Vagina (tissue), 2 donors: ENCODE measurements around the gene FAM53B. TPM values are rescaled to one million over a fixed set of nuclear protein-coding genes. Genes with fewer than 3 reads are reported as not detected.

Source experiments
- DNase-seq, 2 donors: peaks; one replicate each; pipeline ENCODE4 v3.0.0-alpha.2; 2017; ENCODE audit errors: extremely low spot score in 2 of 2
- H3K27ac ChIP-seq: fragments of 200-600 bp; sonication (generic); one replicate; pipeline ENCODE4 v1.5.1; 2019
- H3K27me3 ChIP-seq: fragments of 200-600 bp; sonication (generic); one replicate; pipeline ENCODE4 v1.5.1; 2019
- H3K36me3 ChIP-seq, 2 donors: fragments of 200-600 bp; sonication (generic); one replicate each; pipeline ENCODE4 v1.5.1; 2017 to 2019
- H3K4me1 ChIP-seq: fragments of 200-600 bp; sonication (generic); one replicate; pipeline ENCODE4 v1.5.1; 2019
- H3K4me3 ChIP-seq, 2 donors: fragments of 200-600 bp; sonication (generic); 1 replicate in 1 of 2; 2 replicates in 1 of 2; pipeline ENCODE4 v1.5.1; 2016 to 2019
- H3K9me3 ChIP-seq: fragments of 200-600 bp; sonication (generic); one replicate; pipeline ENCODE4 v1.5.1; 2019
- POLR2A ChIP-seq, 2 donors: fragments of 450-650 bp; IDR thresholded peaks; one replicate each; pipeline ENCODE4 v1.6.1; 2017; ENCODE audit warnings: antibody characterized with exemption in 2 of 2, mild to moderate bottlenecking in 2 of 2, moderate library complexity in 2 of 2
- POLR2AphosphoS5 ChIP-seq, 2 donors: sonication (generic); formaldehyde crosslinking; IDR thresholded peaks; one replicate each; pipeline ENCODE4 v1.9.0; 2017; ENCODE audit warnings: antibody characterized with exemption in 2 of 2, mild to moderate bottlenecking in 2 of 2, low read depth in 1 of 2; ENCODE audit not compliant: insufficient read depth in 1 of 2
- intact Hi-C: fragments of 100-400 bp; cut with DNase I; formaldehyde crosslinking; loops from one replicate; pipeline ENCODE4 v1.15.1; 2023
- total RNA-seq: library from RNA; depleted of rRNA; stranded (reverse); fragments of >200 nt; gene quantifications from one replicate; pipeline ENCODE4 v1.2.3, GENCODE V29; 2016
- TF ChIP-seq, protein P1 (sequence below), 3 experiments: fragments of 450-650 bp in 2 of 3; fragments of 200-600 bp in 1 of 3; sonication (generic) in 1 of 3; IDR thresholded peaks; one replicate each; pipeline ENCODE4 v1.5.1; 2017 to 2019; ENCODE audit warnings: antibody characterized with exemption in 3 of 3, mild to moderate bottlenecking in 2 of 3, moderate library complexity in 2 of 3

Gene FAM53B
- total RNA-seq, 1 donor from 2014 or later: 35.1 TPM

DNA sequence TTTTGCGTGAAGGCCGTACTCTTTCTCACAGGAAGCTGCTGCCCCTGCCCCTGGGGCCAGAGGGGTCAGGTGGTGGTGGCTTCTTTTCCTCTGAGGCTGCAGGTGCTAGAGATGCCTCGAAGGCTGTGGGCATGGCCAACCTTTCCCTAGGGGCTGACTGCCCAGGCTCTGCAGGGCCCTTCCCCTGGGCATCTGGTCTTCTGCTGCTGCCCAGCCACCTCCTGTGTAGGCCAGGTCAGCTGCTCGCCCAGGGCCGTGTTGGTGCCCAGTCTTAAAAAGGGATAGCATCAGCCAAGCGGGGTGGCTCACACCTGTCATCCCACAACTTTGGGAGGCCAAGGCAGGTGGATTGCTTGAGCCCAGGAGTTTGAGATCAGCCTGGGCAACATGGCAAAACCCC lies 114.3 kb downstream of the FAM53B start:
- no peaks in the 10 kb centered on the region for H3K27me3 ChIP-seq
- intact Hi-C loops: no loop called here
- H3K27ac ChIP-seq: peak overlapping the region; percentile 60
- TF ChIP-seq, protein P1, sequence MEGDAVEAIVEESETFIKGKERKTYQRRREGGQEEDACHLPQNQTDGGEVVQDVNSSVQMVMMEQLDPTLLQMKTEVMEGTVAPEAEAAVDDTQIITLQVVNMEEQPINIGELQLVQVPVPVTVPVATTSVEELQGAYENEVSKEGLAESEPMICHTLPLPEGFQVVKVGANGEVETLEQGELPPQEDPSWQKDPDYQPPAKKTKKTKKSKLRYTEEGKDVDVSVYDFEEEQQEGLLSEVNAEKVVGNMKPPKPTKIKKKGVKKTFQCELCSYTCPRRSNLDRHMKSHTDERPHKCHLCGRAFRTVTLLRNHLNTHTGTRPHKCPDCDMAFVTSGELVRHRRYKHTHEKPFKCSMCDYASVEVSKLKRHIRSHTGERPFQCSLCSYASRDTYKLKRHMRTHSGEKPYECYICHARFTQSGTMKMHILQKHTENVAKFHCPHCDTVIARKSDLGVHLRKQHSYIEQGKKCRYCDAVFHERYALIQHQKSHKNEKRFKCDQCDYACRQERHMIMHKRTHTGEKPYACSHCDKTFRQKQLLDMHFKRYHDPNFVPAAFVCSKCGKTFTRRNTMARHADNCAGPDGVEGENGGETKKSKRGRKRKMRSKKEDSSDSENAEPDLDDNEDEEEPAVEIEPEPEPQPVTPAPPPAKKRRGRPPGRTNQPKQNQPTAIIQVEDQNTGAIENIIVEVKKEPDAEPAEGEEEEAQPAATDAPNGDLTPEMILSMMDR (IDR thresholded peaks at IDR 0.05): no peak
- TF ChIP-seq POLR2AphosphoS5 (IDR thresholded peaks at IDR 0.05; ENCODE audit: insufficient read depth in 1 of 2, low read depth in 1 of 2): no peak
- H3K36me3 ChIP-seq: no peaks in the 10 kb centered on the region
- H3K4me1 ChIP-seq: peaks cover 82% of the 10 kb centered on the region
- H3K4me3 ChIP-seq: no peak overlapping the region
- DNase-seq: no peak
- no peaks in the 10 kb centered on the region for H3K9me3 ChIP-seq

DNA sequence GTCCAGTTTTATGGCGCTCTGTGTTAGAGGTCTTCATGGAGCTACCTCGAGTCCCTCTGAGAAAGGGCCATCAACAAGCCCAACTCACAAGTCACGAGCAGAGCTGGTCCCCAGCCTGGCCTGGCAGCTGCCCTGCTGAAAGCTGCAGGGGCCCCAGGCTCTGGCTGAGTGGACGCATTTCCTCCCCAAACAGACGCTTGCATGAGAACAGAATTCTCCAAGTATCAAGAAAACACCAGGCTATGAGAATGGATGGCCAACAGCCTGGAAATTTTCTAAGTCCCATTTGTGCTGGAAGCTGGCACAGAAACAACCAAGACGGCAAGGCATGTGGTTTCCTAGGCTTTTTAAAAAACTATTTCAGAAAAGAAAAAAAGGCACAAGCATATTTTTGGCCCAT lies 114.8 kb downstream of the FAM53B start:
- intact Hi-C loops: no loop called here

DNA sequence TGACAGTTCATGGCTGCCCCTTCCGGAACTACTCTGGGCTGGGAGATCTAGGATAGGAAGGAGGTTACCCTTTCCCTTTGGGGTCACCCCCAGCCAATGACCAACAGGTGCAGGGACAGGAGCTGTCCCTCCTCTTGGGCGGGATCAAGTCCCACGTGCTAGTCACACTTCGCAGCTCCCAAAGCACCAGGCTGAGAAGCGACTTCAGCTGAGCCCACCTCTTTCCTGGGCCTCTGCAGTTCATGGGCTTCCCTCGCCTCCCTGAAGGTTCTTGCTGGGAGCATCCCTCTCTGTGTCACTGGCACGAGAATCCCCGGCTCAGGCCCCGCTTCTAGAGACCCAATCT lies 115.5 kb downstream of the FAM53B start:
- TF ChIP-seq POLR2AphosphoS5 (IDR thresholded peaks at IDR 0.05; ENCODE audit: insufficient read depth in 1 of 2, low read depth in 1 of 2): no peak
- TF ChIP-seq, protein P1 (IDR thresholded peaks at IDR 0.05): no peak
- TF ChIP-seq POLR2A (IDR thresholded peaks at IDR 0.05): no peak
- Histone ChIP-seq H3K4me3 (no peak overlapping the region), H3K27me3 (no peaks in the 10 kb centered on the region), H3K27ac (peak overlapping the region; percentile 20), H3K9me3 (no peaks in the 10 kb centered on the region), H3K4me1 (peaks cover 89% of the 10 kb centered on the region), H3K36me3 (no peaks in the 10 kb centered on the region)
- no peak for DNase-seq
- intact Hi-C loops: no loop called here

More for the DNA sequence above, 114.8 kb downstream of the FAM53B start:
- DNase-seq: no peak
- H3K27ac ChIP-seq: peak overlapping the region; percentile 60
- TF ChIP-seq POLR2AphosphoS5 (IDR thresholded peaks at IDR 0.05; ENCODE audit: insufficient read depth in 1 of 2, low read depth in 1 of 2) (no peak), POLR2A (IDR thresholded peaks at IDR 0.05) (no peak)
- TF ChIP-seq, protein P1 (IDR thresholded peaks at IDR 0.05): no peak
- H3K4me1 ChIP-seq: peaks cover 86% of the 10 kb centered on the region
- H3K27me3 ChIP-seq: no peaks in the 10 kb centered on the region
- no peaks in the 10 kb centered on the region for H3K9me3 ChIP-seq
- no peaks in the 10 kb centered on the region for H3K36me3 ChIP-seq
- no peak overlapping the region for H3K4me3 ChIP-seq

DNA sequence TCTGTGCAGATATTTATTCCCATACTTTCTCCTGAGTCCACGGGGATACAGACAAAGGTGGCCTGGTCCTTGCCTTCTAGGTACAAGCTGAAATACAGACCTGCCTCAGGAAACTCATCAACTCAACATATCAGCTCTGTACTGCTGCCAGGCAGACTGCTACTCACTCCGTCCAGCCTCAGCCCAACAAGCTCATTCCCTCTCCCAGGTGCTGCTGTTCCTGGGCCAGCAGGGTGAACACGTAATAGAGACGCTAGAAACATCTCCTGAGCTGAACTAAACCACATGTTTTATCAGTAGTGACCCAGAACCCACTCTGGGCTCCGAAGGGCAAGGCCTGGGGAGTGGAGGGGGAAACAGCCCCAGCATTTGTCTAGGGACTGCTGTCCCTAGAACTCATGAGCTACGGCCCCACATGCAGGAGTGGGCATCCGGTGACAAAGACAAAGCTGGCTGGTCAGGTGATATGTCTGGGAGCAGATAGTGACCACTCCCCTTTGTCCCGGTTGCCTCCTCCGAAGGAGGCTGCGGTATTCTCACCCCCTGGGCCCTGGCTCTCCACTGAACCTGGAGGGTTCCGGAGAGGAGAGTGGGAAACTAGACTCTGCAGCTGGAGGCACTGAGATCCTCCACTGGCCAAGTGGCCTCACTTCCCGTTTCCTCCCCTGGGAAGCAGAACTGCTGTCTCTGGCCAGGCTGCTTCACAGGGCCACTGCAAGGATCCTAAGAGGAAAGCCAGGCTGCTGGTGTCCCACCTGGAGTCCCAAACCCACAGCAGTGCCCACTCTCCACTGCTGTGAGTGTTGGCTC lies 116.1 kb downstream of the FAM53B start:
- DNase-seq: no peak
- no peaks in the 10 kb centered on the region for H3K9me3 ChIP-seq
- peaks cover 89% of the 10 kb centered on the region for H3K4me1 ChIP-seq
- TF ChIP-seq POLR2AphosphoS5 (IDR thresholded peaks at IDR 0.05; ENCODE audit: insufficient read depth in 1 of 2, low read depth in 1 of 2) (no peak), POLR2A (IDR thresholded peaks at IDR 0.05) (no peak)
- TF ChIP-seq, protein P1 (IDR thresholded peaks at IDR 0.05): no peak
- H3K27ac ChIP-seq: peak overlapping the region; percentile 20
- no peak overlapping the region for H3K4me3 ChIP-seq
- H3K27me3 ChIP-seq: no peaks in the 10 kb centered on the region
- H3K36me3 ChIP-seq: no peaks in the 10 kb centered on the region
- intact Hi-C loops: no loop called here

DNA sequence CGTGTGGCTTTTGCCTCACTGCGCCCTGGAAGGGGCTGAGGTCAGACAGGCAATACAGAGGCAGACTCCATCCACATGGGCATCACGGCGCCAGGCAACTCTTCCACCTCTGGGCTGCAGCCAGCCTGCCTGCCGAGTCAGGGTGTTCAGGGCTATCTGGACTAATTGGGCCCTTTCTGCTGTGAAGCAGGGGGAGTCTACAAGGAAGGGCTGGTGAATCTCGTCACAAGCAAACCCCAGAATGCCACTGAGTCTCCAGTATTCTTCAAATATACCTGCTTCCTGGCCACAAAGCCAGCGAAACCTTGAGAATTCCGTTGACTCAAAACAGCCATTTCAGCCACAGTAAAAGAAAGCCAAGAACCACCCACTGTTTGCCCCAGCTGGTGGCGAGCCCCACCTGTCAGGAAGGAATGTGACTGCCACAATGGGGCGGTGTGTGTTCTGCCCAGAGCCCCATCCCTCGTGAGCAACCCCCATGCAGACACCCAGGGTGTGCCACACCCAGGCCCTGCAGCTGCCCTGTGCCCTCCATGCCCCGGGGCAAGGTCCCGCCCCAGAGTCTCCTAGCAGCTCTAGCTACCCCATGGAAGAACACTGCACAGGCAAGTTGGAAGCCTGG lies 117.3 kb downstream of the FAM53B start:
- Histone ChIP-seq H3K4me1 (peaks cover 83% of the 10 kb centered on the region), H3K27ac (no peak overlapping the region)

More for the DNA sequence above, 117.3 kb downstream of the FAM53B start:
- Histone ChIP-seq H3K9me3 (no peaks in the 10 kb centered on the region), H3K27me3 (no peaks in the 10 kb centered on the region), H3K36me3 (no peaks in the 10 kb centered on the region), H3K4me3 (no peak overlapping the region)
- no peak for DNase-seq
- intact Hi-C loops: no loop called here
- TF ChIP-seq POLR2A (IDR thresholded peaks at IDR 0.05) (no peak), POLR2AphosphoS5 (IDR thresholded peaks at IDR 0.05; ENCODE audit: insufficient read depth in 1 of 2, low read depth in 1 of 2) (no peak)
- TF ChIP-seq, protein P1 (IDR thresholded peaks at IDR 0.05): no peak
